B cell (primary cell): ENCODE results near the gene AGR2. TPM values are rescaled to one million over a fixed set of nuclear protein-coding genes. Genes with fewer than 3 reads are reported as not detected.

Experiments used
- ATAC-seq: fragments of 200-7000 bp; cut with Tn5 transposase; one replicate; pipeline ENCODE4 v1.10.0; 2021; ENCODE audit warnings: low read depth, mild to moderate bottlenecking, moderate number of reproducible peaks, moderate library complexity
- CTCF ChIA-PET: fragments of 350-600 bp; sonication (Branson Sonifier 250); formaldehyde crosslinking; loops from one replicate; lab custom pipeline; 2021; ENCODE audit warnings: antibody characterized with exemption, inconsistent platforms; lab: Charles Lee
- POLR2A ChIA-PET: fragments of 350-600 bp; sonication (Branson Sonifier 250); formaldehyde crosslinking; loops from one replicate; lab custom pipeline; 2021; ENCODE audit warnings: antibody characterized with exemption; lab: Charles Lee
- DNase-seq: peaks from one replicate; pipeline ENCODE4 v3.0.0; 2013
- H2AFZ ChIP-seq: 2 replicates; pipeline ENCODE4 v1.6.1; 2012; ENCODE audit warnings: mild to moderate bottlenecking, low read depth, low read length; ENCODE audit not compliant: insufficient read depth, poor library complexity, severe bottlenecking
- H3K27ac ChIP-seq, 2 donors: 1 replicate in 1 of 2; 2 replicates in 1 of 2; pipeline ENCODE4 v1.5.1; 2012 to 2013; ENCODE audit warnings: low read length in 2 of 2, mild to moderate bottlenecking in 2 of 2, moderate library complexity in 1 of 2
- H3K27me3 ChIP-seq, 4 experiments: fragments of 200-600 bp in 1 of 4; sonication (generic) in 1 of 4; replicated peaks in 1 of 4; 1 replicate in 2 of 4; 2 replicates in 2 of 4; pipeline versions ENCODE4 v1.6.1 to v1.7.0; 2013 to 2016; ENCODE audit warnings: low read length in 3 of 4, mild to moderate bottlenecking in 2 of 4, mixed read lengths in 1 of 4, moderate library complexity in 1 of 4; ENCODE audit not compliant: insufficient read depth in 4 of 4, control insufficient read depth in 3 of 4; ENCODE audit errors: control extremely low read depth in 1 of 4
- H3K36me3 ChIP-seq, 2 experiments: replicated peaks in 1 of 2; 1 replicate in 1 of 2; 2 replicates in 1 of 2; pipeline versions ENCODE4 v1.6.1 to v1.7.1; 2013; ENCODE audit warnings: low read length in 1 of 2; ENCODE audit not compliant: insufficient read depth in 2 of 2, control insufficient read depth in 1 of 2; ENCODE audit errors: control extremely low read depth in 1 of 2, extremely low read depth in 1 of 2
- H3K4me1 ChIP-seq, 2 donors: fragments of 200-600 bp in 1 of 2; sonication (generic) in 1 of 2; 1 replicate in 1 of 2; 2 replicates in 1 of 2; pipeline versions ENCODE4 v1.5.1 to v1.6.1; 2013 to 2017; ENCODE audit warnings: low read length in 2 of 2; ENCODE audit not compliant: control insufficient read depth in 2 of 2, insufficient read depth in 2 of 2
- H3K4me2 ChIP-seq: replicated peaks from 2 replicates; pipeline ENCODE3; 2012; ENCODE audit warnings: mild to moderate bottlenecking, low read depth, low read length; ENCODE audit not compliant: poor library complexity, severe bottlenecking
- H3K4me3 ChIP-seq, 5 experiments: fragments of 200-600 bp in 1 of 5; sonication (generic) in 1 of 5; 1 replicate in 3 of 5; 2 replicates in 2 of 5; pipeline versions ENCODE4 v1.5.1 to v1.7.0; 2011 to 2016; ENCODE audit warnings: low read length in 4 of 5, mild to moderate bottlenecking in 4 of 5, low read depth in 2 of 5, control low read depth in 1 of 5, moderate library complexity in 1 of 5; ENCODE audit not compliant: insufficient read depth in 1 of 5; ENCODE audit errors: control extremely low read depth in 1 of 5, extremely low read depth in 1 of 5
- H3K79me2 ChIP-seq: fragments of 200-600 bp; sonication (generic); one replicate; pipeline ENCODE4 v1.6.0; 2016; ENCODE audit warnings: low read length; ENCODE audit not compliant: control insufficient read depth, insufficient read depth
- H3K9ac ChIP-seq: fragments of 200-600 bp; sonication (generic); 2 replicates; pipeline ENCODE4 v1.6.1; 2017; ENCODE audit warnings: mild to moderate bottlenecking, low read length, moderate library complexity
- H3K9me3 ChIP-seq, 3 donors: one replicate each; pipeline versions ENCODE4 v1.6.1 to v1.7.1; 2013; ENCODE audit warnings: low read length in 2 of 3; ENCODE audit not compliant: control insufficient read depth in 2 of 3, insufficient read depth in 1 of 3; ENCODE audit errors: control extremely low read depth in 1 of 3
- H4K20me1 ChIP-seq: 2 replicates; pipeline ENCODE4 v1.6.0; 2012; ENCODE audit warnings: mild to moderate bottlenecking, low read length; ENCODE audit not compliant: insufficient read depth, control insufficient read depth, poor library complexity, severe bottlenecking
- H3K27ac Mint-ChIP-seq: one replicate; pipeline ENCODE4 v1.8.0; 2021; ENCODE audit warnings: mixed read lengths
- H3K27me3 Mint-ChIP-seq: one replicate; pipeline ENCODE4 v1.8.0; 2021; ENCODE audit warnings: mixed read lengths
- H3K4me1 Mint-ChIP-seq: one replicate; pipeline ENCODE4 v1.8.0; 2021; ENCODE audit warnings: mixed read lengths
- H3K4me3 Mint-ChIP-seq: one replicate; pipeline ENCODE4 v1.8.0; 2021; ENCODE audit warnings: mixed read lengths
- H3K9me3 Mint-ChIP-seq: one replicate; pipeline ENCODE4 v1.8.0; 2022; ENCODE audit warnings: mixed read lengths; ENCODE audit not compliant: insufficient read depth
- CTCF ChIP-seq: fragments of 200-600 bp; IDR thresholded peaks from one replicate; pipeline ENCODE4 v1.8.0; 2022; ENCODE audit warnings: antibody characterized with exemption, mild to moderate bottlenecking
- EZH2 ChIP-seq: IDR thresholded peaks from 2 replicates; pipeline ENCODE4 v1.6.1; 2012; ENCODE audit warnings: borderline replicate concordance, low read depth, mild to moderate bottlenecking, moderate library complexity, low read length; ENCODE audit not compliant: insufficient read depth, poor library complexity, severe bottlenecking
- WGBS: methylation state at CpG from one replicate; pipeline ENCODE4 v1.1.5; 2013; ENCODE audit warnings: missing lambda C conversion rate; ENCODE audit not compliant: insufficient coverage; 5-methylcytosine and 5-hydroxymethylcytosine counted together
- intact Hi-C: fragments of 100-400 bp; cut with micrococcal nuclease; formaldehyde crosslinking; loops from one replicate; pipeline ENCODE4 v1.10.0; 2022
- polyA plus RNA-seq: library from polyadenylated mRNA; depleted of rRNA; stranded (reverse); fragments of >200 nt; gene quantifications from 2 replicates; pipeline ENCODE4 v1.2.3, GENCODE V29; 2012
- total RNA-seq, 2 donors: library from RNA; stranded (reverse); fragments of 120-200 nt in 1 of 2; gene quantifications; 1 replicate in 1 of 2; 2 replicates in 1 of 2; pipeline versions ENCODE4 v1.2.3 to v1.2.4, GENCODE V29; 2013 to 2022

The AGR2 gene
- total and polyA plus RNA-seq, 2 donors (not counting 1 experiment from before 2014, with no cell fraction given): not detected

GRCh38 chr7:16838386-16838785 is 33.6 kb upstream of the AGR2 start:
- Histone ChIP-seq H3K27ac (no peak overlapping the region), H3K9me3 (no peaks in the 10 kb centered on the region), H2AFZ (peak overlapping the region; percentile 2), H3K9ac (no peak overlapping the region), H3K27me3 (no peaks in the 10 kb centered on the region), H3K4me1 (peaks cover 7 to 8% of the 10 kb centered on the region in 2 donors), H4K20me1 (no peaks in the 10 kb centered on the region), H3K79me2 (no peaks in the 10 kb centered on the region), H3K4me2 (no peak overlapping the region), H3K36me3 (no peaks in the 10 kb centered on the region), H3K4me3 (no peak overlapping the region)
- DNase-seq: no peak
- peak overlapping the region; percentile 21 for H3K27ac Mint-ChIP-seq
- no peak for TF ChIP-seq EZH2
- no peak for TF ChIP-seq CTCF
- H3K4me3 Mint-ChIP-seq: peak overlapping the region; percentile 27
- ChIA-PET CTCF (interaction anchor here (1.0 kb wide), 1 partner anchor 274 kb away, joined by 3 read pairs; no protein-coding TSS in a partner anchor), POLR2A (interaction anchor here (0.6 kb wide), 1 partner anchor 87 kb away, joined by 3 read pairs; no protein-coding TSS in a partner anchor)
- H3K4me1 Mint-ChIP-seq: peaks cover 14% of the 10 kb centered on the region
- no CpG with 5 or more reads among the region's 3 CpGs for WGBS
- intact Hi-C loops: no loop called here
- ATAC-seq: no peak
- H3K27me3 Mint-ChIP-seq: no peaks in the 10 kb centered on the region
- H3K9me3 Mint-ChIP-seq: no peaks in the 10 kb centered on the region

GRCh38 chr7:16836481-16836880 is 31.7 kb upstream of the AGR2 start:
- WGBS: 79% methylated on average over 2 of the region's 5 CpGs
- Histone ChIP-seq H3K4me2 (no peak overlapping the region), H3K4me1 (peaks cover 7 to 8% of the 10 kb centered on the region in 2 donors), H3K4me3 (no peak overlapping the region), H4K20me1 (no peaks in the 10 kb centered on the region), H3K9me3 (no peaks in the 10 kb centered on the region), H3K27ac (no peak overlapping the region), H3K9ac (no peak overlapping the region), H3K79me2 (no peaks in the 10 kb centered on the region), H3K27me3 (no peaks in the 10 kb centered on the region), H2AFZ (no peak overlapping the region), H3K36me3 (no peaks in the 10 kb centered on the region)
- H3K9me3 Mint-ChIP-seq: no peaks in the 10 kb centered on the region
- H3K4me3 Mint-ChIP-seq: no peak overlapping the region
- ATAC-seq: no peak
- intact Hi-C loops: no loop called here
- TF ChIP-seq EZH2 (no peak), CTCF (no peak)
- ChIA-PET CTCF (no interaction called here), POLR2A (no interaction called here)
- H3K27ac Mint-ChIP-seq: no peak overlapping the region
- H3K27me3 Mint-ChIP-seq: no peaks in the 10 kb centered on the region
- DNase-seq: no peak
- peaks cover 14% of the 10 kb centered on the region for H3K4me1 Mint-ChIP-seq
